Activated CD8-positive, alpha-beta T cell treated with anti-CD3 and anti-CD28 coated beads, Interleukin-2, amount 10 ng/mL, durations not matched to agents 7 days and 5 days (primary cell): ENCODE measurements around the gene OR51B2. TPM values are rescaled to one million over a fixed set of nuclear protein-coding genes. Genes with fewer than 3 reads are reported as not detected.
"Not testable (repeated sequence)": the region's sequence is repeated elsewhere in the genome, so short reads cannot be mapped to it uniquely, and the experiment has no call there.

Experiments used
- ATAC-seq: fragments of 150-1000 bp; cut with Tn5 transposase; one replicate; pipeline ENCODE4 v1.10.0; 2021; ENCODE audit warnings: moderate library complexity
- CTCF ChIA-PET: fragments of 350-600 bp; sonication (Branson Sonifier 250); formaldehyde crosslinking; loops from one replicate; lab custom pipeline; 2021; ENCODE audit warnings: antibody characterized with exemption; lab: Charles Lee
- POLR2A ChIA-PET: fragments of 350-600 bp; sonication (Branson Sonifier 250); formaldehyde crosslinking; loops from one replicate; lab custom pipeline; 2021; ENCODE audit warnings: antibody characterized with exemption; lab: Charles Lee
- DNase-seq: peaks from one replicate; pipeline ENCODE4 v3.0.0-alpha.2; 2020
- H3K27ac Mint-ChIP-seq: one replicate; pipeline ENCODE4 v1.8.0; 2021; ENCODE audit warnings: mild to moderate bottlenecking, mixed read lengths
- H3K27me3 Mint-ChIP-seq: one replicate; pipeline ENCODE4 v1.8.0; 2021; ENCODE audit warnings: low read depth, mixed read lengths
- H3K36me3 Mint-ChIP-seq: one replicate; pipeline ENCODE4 v1.8.0; 2021; ENCODE audit warnings: low read depth, mixed read lengths
- H3K4me1 Mint-ChIP-seq: one replicate; pipeline ENCODE4 v1.8.0; 2021; ENCODE audit warnings: low read depth, mixed read lengths
- H3K4me3 Mint-ChIP-seq: one replicate; pipeline ENCODE4 v1.8.0; 2021; ENCODE audit warnings: mild to moderate bottlenecking, mixed read lengths
- H3K9me3 Mint-ChIP-seq: one replicate; pipeline ENCODE4 v1.8.0; 2022; ENCODE audit warnings: mixed read lengths; ENCODE audit not compliant: insufficient read depth
- total RNA-seq, 2 experiments: library from RNA; stranded (reverse); gene quantifications; one replicate each; pipeline ENCODE4 v1.2.3, GENCODE V29; 2021

OR51B2 gene
- total RNA-seq, 2 experiments from 2014 or later: not detected

- no peaks in the 10 kb centered on the region for H3K27me3 Mint-ChIP-seq
- ATAC-seq: no peak
- H3K4me1 Mint-ChIP-seq: no peaks in the 10 kb centered on the region
- H3K27ac Mint-ChIP-seq: no peak overlapping the region
- no peaks in the 10 kb centered on the region for H3K36me3 Mint-ChIP-seq
- H3K9me3 Mint-ChIP-seq: no peaks in the 10 kb centered on the region
- H3K4me3 Mint-ChIP-seq: no peak overlapping the region
- DNase-seq: no peak
- ChIA-PET CTCF (no interaction called here), POLR2A (no interaction called here)
Measured at GRCh38 chr11:5304046-5304445, 20.1 kb downstream of the OR51B2 start.

- CTCF ChIA-PET: no interaction called here
- ATAC-seq: no peak
- H3K9me3 Mint-ChIP-seq: no peaks in the 10 kb centered on the region
Measured at GRCh38 chr11:5303626-5304025, 20.5 kb downstream of the OR51B2 start.

DNA sequence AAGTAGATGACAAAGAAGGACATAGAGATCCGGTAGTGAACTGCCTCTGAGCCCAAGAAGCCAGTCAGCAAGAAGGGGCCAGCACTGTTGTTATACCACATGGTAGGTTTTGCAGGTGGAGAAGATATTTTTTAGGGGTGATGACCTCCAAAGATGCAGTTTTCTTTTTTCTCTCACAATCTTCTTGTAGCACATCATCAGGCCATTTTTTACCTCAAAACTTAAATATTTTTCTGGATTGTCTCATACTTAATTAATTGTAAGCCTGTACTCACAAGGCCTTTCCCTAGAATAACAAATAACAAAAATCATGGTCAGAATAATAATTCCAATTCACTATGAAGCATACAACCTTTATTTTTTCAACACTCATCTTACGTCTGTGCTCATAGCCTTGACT is 22.3 kb downstream of the OR51B2 start, which contains the start of gene OR51B4:
Gene OR51B4, minus strand, starts transcription at position 101 of the 400 bp plus-strand sequence. Its CDS starts 0 bp downstream, at position 101.
- ATAC-seq (no peak), DNase-seq (no peak)
- Mint-ChIP-seq H3K27ac (no peak within 1 kb of the TSS), H3K27me3 (no peaks in the 10 kb centered on the region), H3K4me3 (no peak within 1 kb of the TSS), H3K4me1 (no peaks in the 10 kb centered on the region), H3K9me3 (no peaks in the 10 kb centered on the region), H3K36me3 (no peaks in the 10 kb centered on the region)
- CTCF ChIA-PET: no interaction called here
- POLR2A ChIA-PET: no interaction called here

More at GRCh38 chr11:5303626-5304025, 20.5 kb downstream of the OR51B2 start:
- no peak for DNase-seq
- Mint-ChIP-seq H3K4me1 (no peaks in the 10 kb centered on the region), H3K4me3 (no peak overlapping the region), H3K27me3 (no peaks in the 10 kb centered on the region), H3K36me3 (no peaks in the 10 kb centered on the region), H3K27ac (no peak overlapping the region)
- POLR2A ChIA-PET: no interaction called here

DNA sequence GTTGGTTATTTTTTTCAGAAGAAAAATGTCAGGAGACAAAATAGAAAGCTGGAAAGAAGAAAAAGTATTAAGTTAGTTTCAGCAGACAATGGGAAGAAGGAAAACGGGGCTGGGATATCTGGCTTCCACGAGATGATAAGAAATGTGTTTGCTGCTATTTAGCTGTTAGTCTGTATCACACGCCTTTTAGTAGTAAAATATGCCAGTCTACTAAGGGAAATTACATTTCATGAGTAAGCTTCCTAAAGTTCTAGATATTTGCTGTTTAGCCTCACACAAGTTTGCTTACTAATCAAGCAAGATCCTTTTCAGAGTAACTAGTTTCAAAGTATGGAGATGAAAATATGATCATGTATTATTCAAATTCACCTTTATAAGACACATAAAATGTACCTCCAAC is 23.8 kb downstream of the OR51B2 start:
- POLR2A ChIA-PET: no interaction called here
- Mint-ChIP-seq H3K9me3 (no peaks in the 10 kb centered on the region), H3K27me3 (no peaks in the 10 kb centered on the region), H3K27ac (no peak overlapping the region), H3K4me3 (no peak overlapping the region), H3K36me3 (no peaks in the 10 kb centered on the region), H3K4me1 (no peaks in the 10 kb centered on the region)
- no peak for DNase-seq
- no peak for ATAC-seq
- CTCF ChIA-PET: no interaction called here

GRCh38 chr11:5298451-5298850 is 25.6 kb downstream of the OR51B2 start:
- no peaks in the 10 kb centered on the region for H3K4me1 Mint-ChIP-seq
- POLR2A ChIA-PET: no interaction called here
- DNase-seq (no peak), ATAC-seq (no peak)
- no peak overlapping the region for H3K27ac Mint-ChIP-seq
- H3K4me3 Mint-ChIP-seq: no peak overlapping the region
- no peaks in the 10 kb centered on the region for H3K36me3 Mint-ChIP-seq
- CTCF ChIA-PET: no interaction called here
- no peaks in the 10 kb centered on the region for H3K27me3 Mint-ChIP-seq
- no peaks in the 10 kb centered on the region for H3K9me3 Mint-ChIP-seq

DNA sequence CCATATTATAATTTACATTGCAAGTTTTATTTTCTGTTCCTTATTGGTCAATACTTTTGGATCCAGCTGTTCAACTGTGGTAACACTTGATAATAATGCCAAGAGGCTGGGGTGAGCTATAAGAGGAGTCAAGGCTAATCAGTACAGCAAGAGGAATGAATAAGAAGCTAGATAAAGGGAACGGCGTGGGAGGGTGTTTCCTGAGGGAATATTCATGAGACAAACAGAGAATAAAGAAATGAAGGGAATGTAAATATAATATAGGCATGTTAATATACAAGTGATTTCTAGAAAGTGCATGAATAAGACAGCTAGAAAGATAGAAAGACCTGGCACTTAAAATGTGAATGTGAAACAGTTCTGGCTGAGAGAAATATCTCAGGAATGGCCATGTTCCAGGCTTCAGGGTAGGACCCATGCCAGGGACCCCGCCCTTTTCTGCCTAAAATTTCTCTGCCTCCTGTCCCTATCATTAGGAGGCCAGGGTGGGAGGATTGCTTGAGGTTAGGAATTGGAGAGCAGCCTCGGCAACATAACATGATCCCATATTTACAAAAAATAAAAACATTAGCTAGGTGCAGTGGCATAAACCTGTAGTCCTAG is 26.3 kb downstream of the OR51B2 start:
- ChIA-PET CTCF (no interaction called here), POLR2A (no interaction called here)
- Mint-ChIP-seq H3K4me1 (no peaks in the 10 kb centered on the region), H3K9me3 (no peaks in the 10 kb centered on the region), H3K4me3 (no peak overlapping the region), H3K27ac (no peak overlapping the region), H3K27me3 (no peaks in the 10 kb centered on the region), H3K36me3 (no peaks in the 10 kb centered on the region)
- DNase-seq: no peak
- no peak for ATAC-seq

DNA sequence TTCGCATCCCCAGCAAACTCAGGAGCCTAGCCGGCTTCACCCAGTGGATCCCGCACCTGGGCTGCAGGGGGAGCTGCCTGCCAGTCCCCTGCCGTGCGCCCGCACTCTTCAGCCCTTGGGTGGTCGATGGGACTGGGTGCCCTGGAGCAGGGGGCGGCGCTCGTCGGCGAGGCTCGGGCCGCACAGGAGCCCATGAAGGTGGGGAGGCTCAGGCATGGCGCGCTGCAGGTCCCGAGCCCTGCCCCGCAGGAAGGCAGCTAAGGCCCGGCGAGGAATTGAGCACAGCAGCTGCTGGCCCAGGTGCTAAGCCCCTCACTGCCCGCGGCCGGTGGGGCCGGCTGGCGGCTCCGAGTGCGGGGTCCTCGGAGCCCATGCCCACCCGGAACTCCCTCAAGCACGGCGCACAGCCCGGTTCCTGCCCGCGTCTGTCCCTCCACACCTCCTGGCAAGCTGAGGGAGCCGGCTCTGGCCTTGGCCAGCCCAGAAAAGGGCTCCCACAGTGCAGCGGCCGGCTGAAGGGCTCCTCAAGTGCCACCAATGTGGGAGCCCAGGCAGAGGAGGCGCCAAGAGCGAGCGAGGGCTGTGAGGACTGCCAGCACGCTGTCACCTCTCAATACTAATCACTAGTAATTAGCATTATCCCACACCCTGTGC is 29.6 kb downstream of the OR51B2 start:
- ATAC-seq, H3K4me3 Mint-ChIP-seq, H3K4me1 Mint-ChIP-seq, H3K36me3 Mint-ChIP-seq, H3K27me3 Mint-ChIP-seq, CTCF ChIA-PET, H3K9me3 Mint-ChIP-seq, POLR2A ChIA-PET, DNase-seq, H3K27ac Mint-ChIP-seq: not testable (repeated sequence)

DNA sequence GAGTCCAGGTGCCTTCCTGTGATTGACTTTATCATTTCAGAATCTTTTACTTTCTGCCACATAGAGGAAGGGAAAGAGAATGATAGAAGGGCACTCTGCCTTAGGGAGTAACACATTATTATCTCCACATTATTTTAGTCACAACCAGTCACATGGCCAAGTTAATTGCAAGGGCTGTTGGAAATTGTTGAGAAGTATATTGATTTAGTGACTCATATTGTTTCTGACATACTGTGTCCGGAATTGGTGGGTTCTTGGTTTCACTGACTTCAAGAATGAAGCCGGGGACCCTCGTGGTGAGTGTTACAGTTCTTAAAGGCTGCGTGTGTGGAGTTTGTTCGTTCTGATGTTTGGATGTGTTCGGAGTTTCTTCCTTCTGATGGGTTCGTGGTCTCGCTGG is 31.1 kb downstream of the OR51B2 start:
- no peaks in the 10 kb centered on the region for H3K27me3 Mint-ChIP-seq
- ATAC-seq (no peak), DNase-seq (no peak)
- POLR2A ChIA-PET: no interaction called here
- no peaks in the 10 kb centered on the region for H3K4me1 Mint-ChIP-seq
- H3K27ac Mint-ChIP-seq: no peak overlapping the region
- no peak overlapping the region for H3K4me3 Mint-ChIP-seq
- H3K9me3 Mint-ChIP-seq: no peaks in the 10 kb centered on the region
- no peaks in the 10 kb centered on the region for H3K36me3 Mint-ChIP-seq
- CTCF ChIA-PET: no interaction called here

- no peak overlapping the region for H3K4me3 Mint-ChIP-seq
- no peak overlapping the region for H3K27ac Mint-ChIP-seq
- CTCF ChIA-PET: interaction anchor here (1.0 kb wide), 1 partner anchor 656 kb away, joined by 3 read pairs; no protein-coding TSS in a partner anchor
- POLR2A ChIA-PET: no interaction called here
- no peaks in the 10 kb centered on the region for H3K27me3 Mint-ChIP-seq
- H3K9me3 Mint-ChIP-seq: no peaks in the 10 kb centered on the region
- no peaks in the 10 kb centered on the region for H3K4me1 Mint-ChIP-seq
- DNase-seq (no peak), ATAC-seq (no peak)
- H3K36me3 Mint-ChIP-seq: no peaks in the 10 kb centered on the region
Measured at GRCh38 chr11:5291207-5291838, 32.8 kb downstream of the OR51B2 start.

DNA sequence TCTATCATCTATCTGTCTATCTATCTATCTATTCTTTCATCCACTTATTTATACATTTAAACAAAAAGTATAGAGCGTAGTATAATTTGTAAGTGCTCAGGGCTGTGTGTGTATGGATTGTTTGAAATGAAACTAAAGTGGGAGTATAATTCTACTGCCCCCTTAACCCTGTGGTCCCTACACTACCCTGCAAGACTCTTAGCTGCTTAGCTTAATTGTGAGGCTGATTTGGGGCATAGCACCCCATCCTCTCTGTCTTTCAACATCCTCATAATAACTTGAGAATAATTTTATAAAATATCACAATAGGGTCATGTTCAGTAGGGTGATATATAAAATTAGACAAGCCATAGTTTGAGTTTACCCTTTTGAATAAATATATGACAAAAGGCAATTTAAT is 34.0 kb downstream of the OR51B2 start:
- Mint-ChIP-seq H3K36me3 (no peaks in the 10 kb centered on the region), H3K27me3 (no peaks in the 10 kb centered on the region), H3K9me3 (no peaks in the 10 kb centered on the region), H3K27ac (no peak overlapping the region), H3K4me1 (no peaks in the 10 kb centered on the region), H3K4me3 (no peak overlapping the region)
- DNase-seq (no peak), ATAC-seq (no peak)
- CTCF ChIA-PET: no interaction called here
- POLR2A ChIA-PET: no interaction called here

DNA sequence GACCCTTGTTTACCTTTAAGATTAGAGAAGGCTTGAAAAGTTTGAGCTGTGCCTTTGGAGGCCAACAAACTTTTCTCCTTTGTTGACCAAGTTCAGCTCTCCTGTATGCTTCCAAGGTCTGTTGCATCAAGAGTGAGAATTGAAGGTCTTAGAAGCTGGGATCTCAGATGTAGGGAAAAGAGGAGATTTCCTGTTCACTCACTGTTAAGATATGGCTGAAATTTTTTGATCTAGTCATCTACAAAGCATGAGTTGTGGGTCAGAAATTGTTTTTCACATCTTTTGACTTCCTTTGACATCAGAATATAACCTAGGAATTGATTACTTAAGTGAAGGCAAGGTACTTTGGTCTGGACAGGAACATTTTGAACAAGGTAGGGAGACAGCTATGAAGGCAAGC is 34.4 kb downstream of the OR51B2 start:
- Mint-ChIP-seq H3K36me3 (no peaks in the 10 kb centered on the region), H3K4me3 (no peak overlapping the region), H3K4me1 (no peaks in the 10 kb centered on the region), H3K27ac (no peak overlapping the region), H3K9me3 (no peaks in the 10 kb centered on the region), H3K27me3 (no peaks in the 10 kb centered on the region)
- no peak for DNase-seq
- POLR2A ChIA-PET: no interaction called here
- CTCF ChIA-PET: interaction anchor here (0.6 kb wide), 1 partner anchor 166 kb away, joined by 3 read pairs; no protein-coding TSS in a partner anchor
- ATAC-seq: no peak

GRCh38 chr11:5288906-5289550 is 35.1 kb downstream of the OR51B2 start:
- Mint-ChIP-seq H3K27ac (no peak overlapping the region), H3K4me1 (no peaks in the 10 kb centered on the region), H3K36me3 (no peaks in the 10 kb centered on the region), H3K9me3 (no peaks in the 10 kb centered on the region), H3K4me3 (no peak overlapping the region), H3K27me3 (no peaks in the 10 kb centered on the region)
- ChIA-PET POLR2A (no interaction called here), CTCF (interaction anchor here (0.6 kb wide), 1 partner anchor 165 kb away, joined by 3 read pairs; no protein-coding TSS in a partner anchor)
- no peak for DNase-seq
- no peak for ATAC-seq
